Activated CD4-positive, alpha-beta memory T cell treated with anti-CD3 and anti-CD28 coated beads for 36 hours (primary cell): ENCODE measurements around the gene CYB561. TPM values are rescaled to one million over a fixed set of nuclear protein-coding genes. Genes with fewer than 3 reads are reported as not detected.

ENCODE experiments used
- CTCF ChIA-PET: fragments of 350-600 bp; sonication (Branson Sonifier 250); formaldehyde crosslinking; loops from one replicate; lab custom pipeline; 2021; ENCODE audit warnings: antibody characterized with exemption, inconsistent platforms; lab: Charles Lee
- POLR2A ChIA-PET: fragments of 350-600 bp; sonication (Branson Sonifier 250); formaldehyde crosslinking; loops from one replicate; lab custom pipeline; 2021; ENCODE audit warnings: antibody characterized with exemption; lab: Charles Lee
- DNase-seq: peaks from one replicate; pipeline ENCODE4 v3.0.0-alpha.2; 2020
- H3K27ac Mint-ChIP-seq: one replicate; pipeline ENCODE4 v1.8.0; 2021; ENCODE audit warnings: mixed read lengths
- H3K27me3 Mint-ChIP-seq: one replicate; pipeline ENCODE4 v1.8.0; 2021; ENCODE audit warnings: mixed read lengths
- H3K36me3 Mint-ChIP-seq: one replicate; pipeline ENCODE4 v1.8.0; 2021; ENCODE audit warnings: mixed read lengths
- H3K4me1 Mint-ChIP-seq: one replicate; pipeline ENCODE4 v1.8.0; 2021; ENCODE audit warnings: low read depth, mixed read lengths
- H3K4me3 Mint-ChIP-seq: one replicate; pipeline ENCODE4 v1.8.0; 2021; ENCODE audit warnings: mild to moderate bottlenecking, mixed read lengths
- H3K9me3 Mint-ChIP-seq: one replicate; pipeline ENCODE4 v1.8.0; 2021; ENCODE audit warnings: mixed read lengths
- intact Hi-C: fragments of 100-400 bp; cut with micrococcal nuclease; formaldehyde crosslinking; loops from one replicate; pipeline ENCODE4 v1.15.1; 2023
- total RNA-seq, 2 experiments: library from RNA; stranded (reverse); gene quantifications; one replicate each; pipeline ENCODE4 v1.2.3, GENCODE V29; 2021

Gene CYB561
- total RNA-seq, 2 experiments from 2014 or later, result 9.4 to 9.7 TPM

DNA sequence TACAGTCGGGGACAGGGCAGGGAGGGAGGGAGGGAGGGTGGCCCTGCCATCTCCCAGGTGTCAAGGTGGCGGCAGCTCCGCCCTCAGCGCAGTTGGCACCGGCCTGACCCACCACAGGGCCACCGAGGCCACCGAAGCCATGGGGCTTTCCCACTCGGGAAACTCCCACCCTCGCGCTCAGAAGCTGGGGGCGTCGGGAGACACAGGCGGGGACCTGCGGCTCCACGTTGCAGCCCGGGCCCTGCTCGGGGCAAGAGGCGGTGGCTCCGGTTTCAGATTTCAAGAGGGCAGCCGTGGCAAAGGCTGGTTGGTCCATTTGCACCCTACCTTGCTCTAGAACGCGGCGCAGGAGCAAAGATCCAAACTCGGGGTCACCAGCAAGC, 544 bp downstream of the CYB561 start:
- intact Hi-C loops, result loop anchor here (5.0 kb wide), 1 partner anchor 252 kb away; no protein-coding TSS in a partner anchor
- Mint-ChIP-seq H3K9me3 (no peaks in the 10 kb centered on the region), H3K36me3 (no peaks in the 10 kb centered on the region), H3K27ac (peak overlapping the region; percentile 69), H3K4me1 (peaks cover 42% of the 10 kb centered on the region), H3K27me3 (peaks cover 1% of the 10 kb centered on the region), H3K4me3 (peak overlapping the region; percentile 70)
- DNase-seq, result peak; percentile 73
- ChIA-PET POLR2A (interaction anchor here (0.5 to 2.9 kb wide), 4 partner anchors 10 to 401 kb away, joined by 3 to 14 read pairs (median 3); partner anchors contain the start of gene MAP3K3), CTCF (interaction anchor here (0.5 to 7.2 kb wide), 7 partner anchors 10 to 166 kb away, joined by 3 to 47 read pairs (median 10); partner anchors contain the start of gene KCNH6)

- ChIA-PET CTCF (interaction anchor here (0.5 to 7.2 kb wide), 8 partner anchors 9 to 166 kb away, joined by 3 to 47 read pairs (median 7); partner anchors contain the start of gene KCNH6), POLR2A (interaction anchor here (0.5 to 2.9 kb wide), 4 partner anchors 9 to 401 kb away, joined by 3 to 14 read pairs (median 3); partner anchors contain the start of gene MAP3K3)
- Mint-ChIP-seq H3K4me1 (peaks cover 44% of the 10 kb centered on the region), H3K27ac (peak overlapping the region; percentile 65), H3K36me3 (no peaks in the 10 kb centered on the region), H3K9me3 (no peaks in the 10 kb centered on the region), H3K4me3 (peak overlapping the region; percentile 70), H3K27me3 (peaks cover 1% of the 10 kb centered on the region)
- intact Hi-C loops, result loop anchor here (5.0 kb wide), 1 partner anchor 252 kb away; no protein-coding TSS in a partner anchor
- no peak for DNase-seq
Measured at GRCh38 chr17:63445065-63445464, 1.0 kb downstream of the CYB561 start.

DNA sequence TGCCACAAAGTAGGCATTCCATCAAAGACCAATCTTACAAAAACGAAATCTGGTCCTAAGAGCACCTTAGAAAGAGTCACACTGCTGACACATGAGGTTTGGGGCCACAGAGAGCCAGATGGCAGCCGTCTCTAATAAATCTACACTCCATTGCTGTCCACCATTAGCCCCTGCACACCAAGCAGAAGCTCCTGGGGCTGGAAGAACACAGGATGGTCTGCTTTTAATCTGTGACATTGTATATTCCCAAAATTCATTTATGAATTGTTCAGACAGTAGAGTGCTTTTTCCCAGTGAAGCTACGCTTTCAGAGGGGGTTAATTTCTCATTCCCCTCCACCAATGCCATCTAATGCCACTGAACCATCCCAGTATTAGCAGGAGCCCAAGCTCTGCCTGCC, 1.6 kb downstream of the CYB561 start:
- H3K27me3 Mint-ChIP-seq, result peaks cover 1% of the 10 kb centered on the region
- H3K4me3 Mint-ChIP-seq, result no peak overlapping the region
- no peaks in the 10 kb centered on the region for H3K36me3 Mint-ChIP-seq
- no peak for DNase-seq
- H3K4me1 Mint-ChIP-seq, result peaks cover 44% of the 10 kb centered on the region
- H3K27ac Mint-ChIP-seq, result no peak overlapping the region
- ChIA-PET POLR2A (interaction anchor here (1.3 to 2.9 kb wide), 2 partner anchors 9 to 178 kb away, joined by 3 to 14 read pairs; partner anchors contain the start of gene MAP3K3), CTCF (interaction anchor here (0.7 to 7.2 kb wide), 7 partner anchors 9 to 171 kb away, joined by 3 to 47 read pairs (median 10); no protein-coding TSS in a partner anchor)
- intact Hi-C loops, result no loop called here
- H3K9me3 Mint-ChIP-seq, result no peaks in the 10 kb centered on the region

DNA sequence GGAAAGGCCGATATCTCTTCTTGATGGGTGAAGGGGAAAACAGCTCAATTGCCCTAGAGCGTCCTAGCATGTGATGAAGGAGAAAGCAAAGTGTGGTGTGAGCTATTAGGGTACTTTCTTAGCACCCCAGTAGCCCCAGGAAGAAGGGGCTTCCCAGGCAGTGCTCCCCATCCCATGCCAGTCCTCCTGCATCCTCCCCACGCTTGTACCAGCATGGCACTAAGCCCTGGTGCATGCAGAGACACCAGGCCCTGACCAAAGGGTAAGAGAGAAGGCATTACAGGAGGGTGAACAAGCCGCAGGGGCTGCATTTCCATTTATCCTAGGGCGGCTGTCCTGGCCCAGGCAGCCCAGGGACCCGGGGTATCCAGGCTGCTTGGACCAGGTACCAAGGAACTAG, 3.1 kb downstream of the CYB561 start:
- Mint-ChIP-seq H3K4me3 (no peak overlapping the region), H3K27ac (no peak overlapping the region), H3K36me3 (no peaks in the 10 kb centered on the region), H3K27me3 (peaks cover 1% of the 10 kb centered on the region), H3K4me1 (peaks cover 51% of the 10 kb centered on the region), H3K9me3 (no peaks in the 10 kb centered on the region)
- CTCF ChIA-PET, result interaction anchor here (1.2 to 7.2 kb wide), 4 partner anchors 17 to 168 kb away, joined by 3 to 47 read pairs (median 40); partner anchors contain the start of gene ACE
- intact Hi-C loops, result no loop called here
- POLR2A ChIA-PET, result interaction anchor here (0.5 to 1.0 kb wide), 2 partner anchors 11 to 109 kb away, joined by 3 read pairs; no protein-coding TSS in a partner anchor
- DNase-seq, result no peak

GRCh38 chr17:63442549-63443035, 3.5 kb downstream of the CYB561 start:
- intact Hi-C loops, result no loop called here
- Mint-ChIP-seq H3K36me3 (no peaks in the 10 kb centered on the region), H3K4me3 (no peak overlapping the region), H3K4me1 (peaks cover 51% of the 10 kb centered on the region), H3K9me3 (no peaks in the 10 kb centered on the region), H3K27ac (peak overlapping the region; percentile 69), H3K27me3 (peaks cover 1% of the 10 kb centered on the region)
- POLR2A ChIA-PET, result interaction anchor here (0.5 kb wide), 1 partner anchor 110 kb away, joined by 3 read pairs; no protein-coding TSS in a partner anchor
- peak; percentile 48 for DNase-seq
- CTCF ChIA-PET, result interaction anchor here (1.1 to 7.2 kb wide), 5 partner anchors 17 to 169 kb away, joined by 3 to 47 read pairs (median 38); partner anchors contain the start of gene ACE

DNA sequence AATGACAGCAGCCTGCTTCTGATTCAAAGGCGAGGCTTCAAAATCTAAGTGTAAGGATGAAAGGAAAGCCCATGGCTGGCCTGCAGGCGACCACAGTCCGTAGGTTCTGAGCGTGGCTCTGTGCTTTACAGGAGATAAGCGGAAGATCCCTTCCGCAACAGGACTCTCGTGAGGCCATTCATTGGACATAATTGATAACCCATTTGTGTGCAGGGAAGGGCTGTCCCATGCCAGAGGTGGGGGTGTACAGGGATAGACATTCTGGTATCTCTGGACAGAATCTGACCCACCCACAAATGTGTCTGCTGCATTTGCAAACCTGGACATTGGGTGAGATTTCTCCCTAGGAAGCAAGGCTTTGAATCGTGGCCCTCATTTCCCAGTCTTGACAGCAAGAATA, 4.0 kb downstream of the CYB561 start:
- Mint-ChIP-seq H3K27ac (peak overlapping the region; percentile 69), H3K36me3 (no peaks in the 10 kb centered on the region), H3K4me1 (peaks cover 49% of the 10 kb centered on the region), H3K9me3 (no peaks in the 10 kb centered on the region), H3K27me3 (peaks cover 1% of the 10 kb centered on the region), H3K4me3 (no peak overlapping the region)
- DNase-seq, result no peak
- POLR2A ChIA-PET, result no interaction called here
- CTCF ChIA-PET, result interaction anchor here (1.1 to 7.2 kb wide), 5 partner anchors 16 to 180 kb away, joined by 3 to 47 read pairs (median 38); partner anchors contain the start of genes ACE and MAP3K3
- intact Hi-C loops, result no loop called here

DNA sequence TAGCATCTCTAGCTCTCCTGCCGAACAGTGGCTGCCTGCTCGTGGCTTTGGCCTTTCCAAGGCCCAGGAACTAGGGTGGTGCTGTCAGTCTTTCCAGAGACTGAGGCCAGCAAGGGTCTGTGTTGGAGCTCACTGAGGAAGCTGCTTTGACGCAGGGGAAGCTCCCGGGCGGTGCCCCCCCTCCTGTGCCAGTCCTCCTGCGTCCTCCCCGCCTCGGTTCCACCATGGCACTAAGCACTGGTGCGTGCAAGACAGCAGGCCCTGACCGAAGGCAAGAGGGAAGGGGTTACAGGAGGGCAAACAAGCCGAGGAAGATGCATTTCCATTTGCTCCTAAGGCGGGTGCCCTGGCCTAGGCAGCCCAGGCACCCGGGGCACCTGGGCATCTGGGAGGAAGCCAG, 4.5 kb downstream of the CYB561 start:
- intact Hi-C loops, result no loop called here
- Mint-ChIP-seq H3K27ac (no peak overlapping the region), H3K4me3 (no peak overlapping the region), H3K36me3 (no peaks in the 10 kb centered on the region), H3K27me3 (peaks cover 1% of the 10 kb centered on the region), H3K4me1 (peaks cover 46% of the 10 kb centered on the region), H3K9me3 (no peaks in the 10 kb centered on the region)
- CTCF ChIA-PET, result interaction anchor here (0.9 to 4.6 kb wide), 4 partner anchors 16 to 180 kb away, joined by 3 to 38 read pairs (median 5); partner anchors contain the start of genes ACE and MAP3K3
- DNase-seq, result no peak
- POLR2A ChIA-PET, result interaction anchor here (0.8 kb wide), 1 partner anchor 170 kb away, joined by 3 read pairs; no protein-coding TSS in a partner anchor

DNA sequence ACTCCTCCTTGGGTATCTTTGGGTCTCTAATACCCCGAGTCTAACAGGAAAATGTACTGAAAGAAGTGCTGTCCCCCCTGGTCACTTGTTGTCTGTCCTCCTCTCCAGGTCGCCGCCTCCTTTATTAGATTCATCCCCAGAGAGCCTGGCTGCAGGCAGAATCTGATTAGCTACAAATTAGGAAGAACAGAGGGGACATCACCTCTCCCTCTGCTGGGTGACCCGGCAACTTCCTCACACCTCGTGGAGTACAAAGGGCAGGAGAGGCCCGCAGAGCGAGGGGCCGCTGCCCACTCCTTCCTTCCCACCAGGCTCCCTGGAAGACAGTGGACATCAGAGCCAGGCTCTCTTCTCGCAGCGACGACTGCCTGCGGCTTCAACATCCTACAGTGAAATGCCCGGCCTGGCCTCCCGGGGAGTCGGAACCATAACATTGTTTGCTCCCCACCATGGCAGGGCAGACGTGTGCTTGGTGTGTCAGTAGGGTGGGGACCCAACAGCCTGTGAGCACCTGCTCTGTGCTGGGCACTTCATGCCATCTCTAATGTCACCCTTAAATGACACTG, 5.3 kb downstream of the CYB561 start:
- POLR2A ChIA-PET, result interaction anchor here (0.8 to 1.6 kb wide), 3 partner anchors 171 to 263 kb away, joined by 3 to 9 read pairs (median 5); partner anchors contain the start of gene MAP3K3
- Mint-ChIP-seq H3K27me3 (peaks cover 1% of the 10 kb centered on the region), H3K4me1 (peaks cover 46% of the 10 kb centered on the region), H3K27ac (peak overlapping the region; percentile 88), H3K9me3 (no peaks in the 10 kb centered on the region), H3K4me3 (no peak overlapping the region), H3K36me3 (no peaks in the 10 kb centered on the region)
- CTCF ChIA-PET, result interaction anchor here (0.9 to 4.6 kb wide), 6 partner anchors 14 to 181 kb away, joined by 3 to 38 read pairs (median 8); partner anchors contain the start of genes ACE and MAP3K3
- intact Hi-C loops, result no loop called here
- DNase-seq, result no peak

DNA sequence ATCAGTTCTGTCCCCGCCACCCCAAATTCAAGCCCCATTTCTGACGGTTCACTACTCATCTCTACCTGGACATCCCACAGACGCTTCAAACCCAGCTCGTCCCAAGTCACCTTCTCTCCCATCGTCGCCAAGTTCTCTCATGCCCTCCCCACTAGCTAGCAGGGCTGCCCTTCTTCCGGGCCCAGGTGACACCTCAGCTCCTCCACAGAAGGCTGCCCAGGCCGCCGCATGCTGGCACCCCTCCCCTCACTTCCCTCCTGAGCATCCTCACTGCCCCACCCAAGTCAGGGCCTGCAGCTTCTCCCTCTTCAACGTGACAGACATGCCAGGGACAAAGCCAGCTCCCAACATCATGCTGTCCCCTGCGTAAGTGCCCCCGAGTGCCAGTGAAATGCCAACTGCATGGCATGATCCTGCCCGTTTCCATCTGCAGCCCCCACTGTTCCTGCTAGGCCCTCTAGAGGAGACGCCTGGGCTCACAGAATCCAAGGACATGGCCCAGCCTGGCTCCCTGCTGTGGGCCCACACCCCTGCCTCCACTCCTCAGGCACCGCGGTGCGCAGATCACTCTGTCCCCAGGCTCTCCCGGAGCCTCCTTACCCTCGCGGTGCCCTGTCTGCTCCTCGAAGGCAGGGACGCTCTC, 5.9 kb downstream of the CYB561 start:
- ChIA-PET POLR2A (interaction anchor here (1.4 to 1.6 kb wide), 2 partner anchors 182 to 263 kb away, joined by 5 to 9 read pairs; partner anchors contain the start of gene MAP3K3), CTCF (interaction anchor here (0.9 to 4.6 kb wide), 7 partner anchors 14 to 181 kb away, joined by 3 to 38 read pairs (median 5); partner anchors contain the start of genes ACE and MAP3K3)
- Mint-ChIP-seq H3K9me3 (no peaks in the 10 kb centered on the region), H3K4me3 (peak overlapping the region; percentile 50), H3K4me1 (peaks cover 50% of the 10 kb centered on the region), H3K27me3 (peaks cover 1% of the 10 kb centered on the region), H3K36me3 (no peaks in the 10 kb centered on the region), H3K27ac (peak overlapping the region; percentile 88)
- peak; percentile 51 for DNase-seq
- intact Hi-C loops, result no loop called here

DNA sequence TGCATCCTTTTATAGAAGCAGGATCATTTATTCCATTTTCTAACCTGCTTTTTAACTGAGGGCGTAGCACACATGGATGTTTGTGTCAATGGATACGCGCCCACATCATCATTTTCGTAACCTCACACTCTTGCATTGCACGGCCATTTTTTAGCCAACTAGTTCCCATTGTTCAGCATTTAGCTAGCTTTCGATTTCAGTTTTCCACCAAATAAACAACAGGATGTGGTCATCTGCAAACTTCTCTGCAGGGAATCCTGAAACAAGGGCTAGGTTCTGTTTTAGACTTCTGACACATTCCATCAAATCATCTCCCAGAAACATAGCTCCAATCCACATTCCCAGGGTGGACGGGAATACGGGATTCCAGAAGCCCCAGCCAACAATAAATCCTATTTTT, 6.4 kb downstream of the CYB561 start:
- Mint-ChIP-seq H3K4me3 (peak overlapping the region; percentile 50), H3K9me3 (no peaks in the 10 kb centered on the region), H3K36me3 (no peaks in the 10 kb centered on the region), H3K4me1 (peaks cover 49% of the 10 kb centered on the region), H3K27ac (peak overlapping the region; percentile 88), H3K27me3 (no peaks in the 10 kb centered on the region)
- peak; percentile 47 for DNase-seq
- ChIA-PET POLR2A (interaction anchor here (0.7 to 1.6 kb wide), 3 partner anchors 110 to 264 kb away, joined by 3 to 9 read pairs (median 5); partner anchors contain the start of genes DCAF7 and MAP3K3), CTCF (interaction anchor here (0.9 to 4.6 kb wide), 8 partner anchors 8 to 182 kb away, joined by 3 to 38 read pairs (median 4); partner anchors contain the start of genes ACE and MAP3K3)
- intact Hi-C loops, result loop anchor here (1.0 kb wide), 1 partner anchor 111 kb away; the partner anchor contains the start of gene DCAF7
